Measurements from ENCODE around the gene ATP6V0B. TPM values are rescaled to one million over a fixed set of nuclear protein-coding genes. Genes with fewer than 3 reads are reported as not detected.
A peak's percentile ranks its signal among the peaks of the same experiment; 100 is the strongest.

ATP6V0B gene
- total and polyA plus RNA-seq, 9 of the 15 experiments (the other 6 are each of a cell fraction or from before 2014, with no cell fraction given), result 137 to 328 (median 220) TPM

DNA sequence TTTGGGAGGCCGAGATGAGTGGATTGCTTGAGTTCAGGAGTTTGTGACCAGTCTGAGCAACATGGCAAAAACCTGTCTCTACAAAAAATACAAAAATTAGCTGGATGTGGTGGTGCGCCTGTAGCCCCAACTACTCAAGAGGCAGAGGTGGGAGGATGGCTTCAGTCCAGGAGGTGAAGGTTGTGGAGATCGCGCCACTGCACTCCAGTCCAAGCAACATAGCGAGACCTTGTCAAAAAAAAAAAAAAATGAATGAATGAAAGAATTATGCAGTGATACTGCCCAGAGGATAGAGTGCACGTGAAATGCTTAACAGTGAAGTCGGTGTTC lies 5.4 kb upstream of the ATP6V0B start (continued):
- TF ChIP-seq ZKSCAN1 (IDR thresholded peaks at IDR 0.05; ENCODE audit: low read depth, low read length) (no peak; the same call in 1 of the 2 replicates), ZNF121 (CRISPR knock-in tag; conservative IDR thresholded peaks at IDR 0.05) (no peak), NBN (IDR thresholded peaks at IDR 0.05; ENCODE audit: low read depth) (no peak), BHLHE40 (IDR thresholded peaks at IDR 0.05; ENCODE audit: low read length) (peak; percentile 15; the same call in 1 of the 2 replicates), SAFB2 (IDR thresholded peaks at IDR 0.05; ENCODE audit: borderline replicate concordance, low read depth, low read length, severe bottlenecking) (no peak), ZBTB7A (IDR thresholded peaks at IDR 0.05; ENCODE audit: borderline replicate concordance, control insufficient read depth, low read depth, low read length) (no peak), FOXK1 (CRISPR knock-in tag; IDR thresholded peaks at IDR 0.05; ENCODE audit: borderline replicate concordance) (no peak), CEBPB (tag; IDR thresholded peaks at IDR 0.05) (no peak), MEF2D (tag; conservative IDR thresholded peaks at IDR 0.05; ENCODE audit: low read depth) (no peak), ZNF668 (CRISPR knock-in tag; IDR thresholded peaks at IDR 0.05) (no peak), TCFL5 (CRISPR knock-in tag; conservative IDR thresholded peaks at IDR 0.05) (no peak), KLF10 (CRISPR knock-in tag; IDR thresholded peaks at IDR 0.05) (no peak), L3MBTL2 (IDR thresholded peaks at IDR 0.05) (no peak), RFX1 (IDR thresholded peaks at IDR 0.05) (no peak), BRD4 (IDR thresholded peaks at IDR 0.05) (no peak), ZNF224 (CRISPR knock-in tag; IDR thresholded peaks at IDR 0.05) (no peak), SRSF3 (IDR thresholded peaks at IDR 0.05; ENCODE audit: insufficient read depth, low read length) (no peak)
- TF ChIP-seq, protein P1, sequence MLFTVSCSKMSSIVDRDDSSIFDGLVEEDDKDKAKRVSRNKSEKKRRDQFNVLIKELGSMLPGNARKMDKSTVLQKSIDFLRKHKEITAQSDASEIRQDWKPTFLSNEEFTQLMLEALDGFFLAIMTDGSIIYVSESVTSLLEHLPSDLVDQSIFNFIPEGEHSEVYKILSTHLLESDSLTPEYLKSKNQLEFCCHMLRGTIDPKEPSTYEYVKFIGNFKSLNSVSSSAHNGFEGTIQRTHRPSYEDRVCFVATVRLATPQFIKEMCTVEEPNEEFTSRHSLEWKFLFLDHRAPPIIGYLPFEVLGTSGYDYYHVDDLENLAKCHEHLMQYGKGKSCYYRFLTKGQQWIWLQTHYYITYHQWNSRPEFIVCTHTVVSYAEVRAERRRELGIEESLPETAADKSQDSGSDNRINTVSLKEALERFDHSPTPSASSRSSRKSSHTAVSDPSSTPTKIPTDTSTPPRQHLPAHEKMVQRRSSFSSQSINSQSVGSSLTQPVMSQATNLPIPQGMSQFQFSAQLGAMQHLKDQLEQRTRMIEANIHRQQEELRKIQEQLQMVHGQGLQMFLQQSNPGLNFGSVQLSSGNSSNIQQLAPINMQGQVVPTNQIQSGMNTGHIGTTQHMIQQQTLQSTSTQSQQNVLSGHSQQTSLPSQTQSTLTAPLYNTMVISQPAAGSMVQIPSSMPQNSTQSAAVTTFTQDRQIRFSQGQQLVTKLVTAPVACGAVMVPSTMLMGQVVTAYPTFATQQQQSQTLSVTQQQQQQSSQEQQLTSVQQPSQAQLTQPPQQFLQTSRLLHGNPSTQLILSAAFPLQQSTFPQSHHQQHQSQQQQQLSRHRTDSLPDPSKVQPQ (CRISPR knock-in tag; IDR thresholded peaks at IDR 0.05; ENCODE audit: borderline replicate concordance), result no peak
- TF ChIP-seq, protein P2, sequence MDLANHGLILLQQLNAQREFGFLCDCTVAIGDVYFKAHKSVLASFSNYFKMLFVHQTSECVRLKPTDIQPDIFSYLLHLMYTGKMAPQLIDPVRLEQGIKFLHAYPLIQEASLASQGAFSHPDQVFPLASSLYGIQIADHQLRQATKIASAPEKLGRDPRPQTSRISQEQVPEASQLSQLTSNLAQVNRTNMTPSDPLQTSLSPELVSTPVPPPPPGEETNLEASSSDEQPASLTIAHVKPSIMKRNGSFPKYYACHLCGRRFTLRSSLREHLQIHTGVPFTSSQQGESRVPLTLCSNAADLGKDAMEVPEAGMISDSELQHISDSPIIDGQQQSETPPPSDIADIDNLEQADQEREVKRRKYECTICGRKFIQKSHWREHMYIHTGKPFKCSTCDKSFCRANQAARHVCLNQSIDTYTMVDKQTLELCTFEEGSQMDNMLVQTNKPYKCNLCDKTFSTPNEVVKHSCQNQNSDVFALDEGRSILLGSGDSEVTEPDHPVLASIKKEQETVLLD (IDR thresholded peaks at IDR 0.05), result peak; percentile 18; the same call in 1 of the 2 replicates
- TF ChIP-seq, protein P3, sequence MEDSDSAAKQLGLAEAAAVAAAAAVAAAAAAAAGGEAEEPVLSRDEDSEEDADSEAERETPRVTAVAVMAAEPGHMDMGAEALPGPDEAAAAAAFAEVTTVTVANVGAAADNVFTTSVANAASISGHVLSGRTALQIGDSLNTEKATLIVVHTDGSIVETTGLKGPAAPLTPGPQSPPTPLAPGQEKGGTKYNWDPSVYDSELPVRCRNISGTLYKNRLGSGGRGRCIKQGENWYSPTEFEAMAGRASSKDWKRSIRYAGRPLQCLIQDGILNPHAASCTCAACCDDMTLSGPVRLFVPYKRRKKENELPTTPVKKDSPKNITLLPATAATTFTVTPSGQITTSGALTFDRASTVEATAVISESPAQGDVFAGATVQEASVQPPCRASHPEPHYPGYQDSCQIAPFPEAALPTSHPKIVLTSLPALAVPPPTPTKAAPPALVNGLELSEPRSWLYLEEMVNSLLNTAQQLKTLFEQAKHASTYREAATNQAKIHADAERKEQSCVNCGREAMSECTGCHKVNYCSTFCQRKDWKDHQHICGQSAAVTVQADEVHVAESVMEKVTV (CRISPR knock-in tag; IDR thresholded peaks at IDR 0.05), result no peak
- TF ChIP-seq, protein P4, sequence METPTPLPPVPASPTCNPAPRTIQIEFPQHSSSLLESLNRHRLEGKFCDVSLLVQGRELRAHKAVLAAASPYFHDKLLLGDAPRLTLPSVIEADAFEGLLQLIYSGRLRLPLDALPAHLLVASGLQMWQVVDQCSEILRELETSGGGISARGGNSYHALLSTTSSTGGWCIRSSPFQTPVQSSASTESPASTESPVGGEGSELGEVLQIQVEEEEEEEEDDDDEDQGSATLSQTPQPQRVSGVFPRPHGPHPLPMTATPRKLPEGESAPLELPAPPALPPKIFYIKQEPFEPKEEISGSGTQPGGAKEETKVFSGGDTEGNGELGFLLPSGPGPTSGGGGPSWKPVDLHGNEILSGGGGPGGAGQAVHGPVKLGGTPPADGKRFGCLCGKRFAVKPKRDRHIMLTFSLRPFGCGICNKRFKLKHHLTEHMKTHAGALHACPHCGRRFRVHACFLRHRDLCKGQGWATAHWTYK (CRISPR knock-in tag; IDR thresholded peaks at IDR 0.05), result no peak

Measured in K562 (cell line).